IPS-18c (cell line): ENCODE measurements around the gene CD300LF.

Experiments
- H3K4me3 ChIP-seq: 2 replicates; pipeline ENCODE4 v1.7.0; 2013; ENCODE audit warnings: low read depth, mild to moderate bottlenecking, low read length, moderate library complexity; ENCODE audit not compliant: insufficient read depth
- H3K9me3 ChIP-seq: one replicate; pipeline ENCODE4 v1.6.1; 2013; ENCODE audit warnings: mild to moderate bottlenecking, low read length, moderate library complexity; ENCODE audit not compliant: control insufficient read depth, insufficient read depth

The CD300LF gene

GRCh38 chr17:74712756-74713155 lies at the start of gene CD300LF:
Gene CD300LF, minus strand, starts transcription at chr17:74712923. Its CDS starts 57 bp downstream, at chr17:74712866.
- H3K9me3 ChIP-seq, result no peaks in the 10 kb centered on the region
- H3K4me3 ChIP-seq, result no peak within 1 kb of the TSS

GRCh38 chr17:74761931-74762330 lies 49.2 kb upstream of the CD300LF start:
- Histone ChIP-seq H3K4me3 (no peak overlapping the region), H3K9me3 (no peaks in the 10 kb centered on the region)

- Histone ChIP-seq H3K9me3 (no peaks in the 10 kb centered on the region), H3K4me3 (no peak overlapping the region)
Observed at GRCh38 chr17:74761419-74761818, 48.7 kb upstream of the CD300LF start.

- no peaks in the 10 kb centered on the region for H3K9me3 ChIP-seq
- 0 out of 2 replicates have a peak overlapping the region, but pooled peaks have one; percentile 20 for H3K4me3 ChIP-seq
Observed at GRCh38 chr17:74760404-74761105, 47.8 kb upstream of the CD300LF start.

GRCh38 chr17:74759941-74760340 lies 47.2 kb upstream of the CD300LF start:
- 0 out of 2 replicates have a peak overlapping the region, but pooled peaks have one; percentile 20 for H3K4me3 ChIP-seq
- H3K9me3 ChIP-seq, result no peaks in the 10 kb centered on the region

GRCh38 chr17:74759243-74759801 lies 46.6 kb upstream of the CD300LF start:
- no peaks in the 10 kb centered on the region for H3K9me3 ChIP-seq
- peak overlapping the region; percentile 20; the same call in 1 of the 2 replicates for H3K4me3 ChIP-seq

- H3K4me3 ChIP-seq, result no peak overlapping the region
Observed at GRCh38 chr17:74758848-74759168, 46.1 kb upstream of the CD300LF start.

GRCh38 chr17:74757931-74758847 lies 45.5 kb upstream of the CD300LF start:
- no peak overlapping the region for H3K4me3 ChIP-seq
- H3K9me3 ChIP-seq, result no peaks in the 10 kb centered on the region

More at GRCh38 chr17:74758848-74759168, 46.1 kb upstream of the CD300LF start:
- H3K9me3 ChIP-seq, result no peaks in the 10 kb centered on the region

- Histone ChIP-seq H3K4me3 (no peak overlapping the region), H3K9me3 (no peaks in the 10 kb centered on the region)
Observed at GRCh38 chr17:74757502-74757901, 44.8 kb upstream of the CD300LF start.

GRCh38 chr17:74756891-74757290 lies 44.2 kb upstream of the CD300LF start:
- H3K4me3 ChIP-seq, result no peak overlapping the region
- no peaks in the 10 kb centered on the region for H3K9me3 ChIP-seq

- Histone ChIP-seq H3K9me3 (no peaks in the 10 kb centered on the region), H3K4me3 (no peak overlapping the region)
Observed at GRCh38 chr17:74755533-74755932, 42.8 kb upstream of the CD300LF start.

- no peaks in the 10 kb centered on the region for H3K9me3 ChIP-seq
- H3K4me3 ChIP-seq, result no peak overlapping the region
Observed at GRCh38 chr17:74754832-74755231, 42.1 kb upstream of the CD300LF start.

- Histone ChIP-seq H3K9me3 (no peaks in the 10 kb centered on the region), H3K4me3 (no peak overlapping the region)
Observed at GRCh38 chr17:74752822-74753401, 40.2 kb upstream of the CD300LF start.

GRCh38 chr17:74752415-74752814 lies 39.7 kb upstream of the CD300LF start:
- H3K9me3 ChIP-seq, result no peaks in the 10 kb centered on the region
- H3K4me3 ChIP-seq, result no peak overlapping the region

- Histone ChIP-seq H3K9me3 (no peaks in the 10 kb centered on the region), H3K4me3 (peak overlapping the region; percentile 97)
Observed at GRCh38 chr17:74750327-74751069, 37.8 kb upstream of the CD300LF start.

GRCh38 chr17:74750039-74750326 lies 37.3 kb upstream of the CD300LF start:
- peak overlapping the region; percentile 97 for H3K4me3 ChIP-seq
- H3K9me3 ChIP-seq, result no peaks in the 10 kb centered on the region
